Measurements from ENCODE around the gene YRDC.

GRCh38 chr1:37778654-37779053, 29.4 kb downstream of the YRDC start:
- TF ChIP-seq, protein P1, sequence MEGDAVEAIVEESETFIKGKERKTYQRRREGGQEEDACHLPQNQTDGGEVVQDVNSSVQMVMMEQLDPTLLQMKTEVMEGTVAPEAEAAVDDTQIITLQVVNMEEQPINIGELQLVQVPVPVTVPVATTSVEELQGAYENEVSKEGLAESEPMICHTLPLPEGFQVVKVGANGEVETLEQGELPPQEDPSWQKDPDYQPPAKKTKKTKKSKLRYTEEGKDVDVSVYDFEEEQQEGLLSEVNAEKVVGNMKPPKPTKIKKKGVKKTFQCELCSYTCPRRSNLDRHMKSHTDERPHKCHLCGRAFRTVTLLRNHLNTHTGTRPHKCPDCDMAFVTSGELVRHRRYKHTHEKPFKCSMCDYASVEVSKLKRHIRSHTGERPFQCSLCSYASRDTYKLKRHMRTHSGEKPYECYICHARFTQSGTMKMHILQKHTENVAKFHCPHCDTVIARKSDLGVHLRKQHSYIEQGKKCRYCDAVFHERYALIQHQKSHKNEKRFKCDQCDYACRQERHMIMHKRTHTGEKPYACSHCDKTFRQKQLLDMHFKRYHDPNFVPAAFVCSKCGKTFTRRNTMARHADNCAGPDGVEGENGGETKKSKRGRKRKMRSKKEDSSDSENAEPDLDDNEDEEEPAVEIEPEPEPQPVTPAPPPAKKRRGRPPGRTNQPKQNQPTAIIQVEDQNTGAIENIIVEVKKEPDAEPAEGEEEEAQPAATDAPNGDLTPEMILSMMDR (IDR thresholded peaks at IDR 0.05; ENCODE audit: insufficient read depth, low read length), result no peak
- TF ChIP-seq POLR2AphosphoS5 (IDR thresholded peaks at IDR 0.05; ENCODE audit: low read depth), result no peak
- no peak for TF ChIP-seq GABPA (IDR thresholded peaks at IDR 0.05; ENCODE audit: low read depth)
- no peak for TF ChIP-seq REST (IDR thresholded peaks at IDR 0.05; ENCODE audit: insufficient replicate concordance, low read depth)
